Measurements from ENCODE around the gene TRAPPC2L. TPM values are rescaled to one million over a fixed set of nuclear protein-coding genes. Genes with fewer than 3 reads are reported as not detected.

The TRAPPC2L gene
- 53.8 TPM for total RNA-seq

- peak; percentile 99 for DNase-seq (ENCODE audit: low spot score)
These were observed at the start of gene TRAPPC2L, which contains the start of gene GALNS for GRCh38 chr16:88856828-88857727. Gene TRAPPC2L, plus strand, starts transcription at chr16:88857127. Its CDS starts 24 bp downstream, at chr16:88857151. Gene GALNS, minus strand, starts transcription at chr16:88856947. Its CDS starts 70 bp downstream, at chr16:88856877.

DNA sequence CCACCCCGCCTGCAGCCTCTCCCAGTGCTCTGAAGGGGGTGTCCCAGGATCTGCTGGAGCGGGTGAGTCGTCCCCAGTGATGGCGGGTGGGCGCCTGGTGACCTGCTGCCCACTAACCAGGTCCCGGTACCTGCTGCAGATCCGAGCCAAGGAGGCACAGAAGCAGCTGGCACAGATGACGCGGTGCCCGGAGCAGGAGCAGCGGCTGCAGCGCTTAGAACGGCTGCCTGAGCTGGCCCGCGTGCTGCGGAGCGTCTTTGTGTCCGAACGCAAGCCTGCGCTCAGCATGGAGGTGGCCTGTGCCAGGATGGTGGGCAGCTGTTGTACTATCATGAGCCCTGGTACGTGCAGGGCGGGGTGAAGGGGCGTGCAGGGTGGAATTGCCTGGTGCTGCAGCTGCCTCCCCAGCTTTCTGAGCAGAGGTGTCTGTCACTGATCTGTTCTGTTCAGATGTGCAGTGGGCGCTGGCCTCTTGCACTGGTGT is 49.7 kb upstream of the TRAPPC2L start:
- DNase-seq (ENCODE audit: low spot score), result no peak

- no peak for DNase-seq (ENCODE audit: low spot score)
These were observed 49.1 kb upstream of the TRAPPC2L start for GRCh38 chr16:88807626-88808453.

GRCh38 chr16:88809068-88809675 is 47.8 kb upstream of the TRAPPC2L start:
- no peak for DNase-seq (ENCODE audit: low spot score)

DNA sequence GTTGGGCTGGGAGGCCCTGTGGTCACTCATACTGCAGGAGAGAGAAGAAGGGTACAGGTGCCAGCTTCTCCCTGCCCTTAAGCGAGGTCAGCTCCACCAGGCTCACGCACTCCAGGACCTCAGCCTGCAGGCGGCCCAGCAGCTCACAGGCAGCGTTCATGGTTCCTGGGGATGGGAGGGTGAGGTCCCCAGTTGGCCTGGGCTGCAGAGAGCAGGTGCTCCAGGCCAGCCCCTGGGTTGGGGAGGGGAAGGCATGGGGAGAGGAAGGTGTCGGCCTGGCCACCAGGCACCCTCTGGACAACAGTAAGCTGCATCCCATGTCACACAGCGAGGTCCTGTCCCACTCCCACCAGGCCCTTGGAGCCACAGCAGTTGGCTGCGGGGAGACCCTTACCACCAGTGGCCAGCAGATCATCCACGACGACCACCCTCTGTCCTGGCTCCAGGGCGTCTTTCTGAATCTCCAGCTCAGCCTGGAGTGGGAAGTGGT is 47.2 kb upstream of the TRAPPC2L start:
- no peak for DNase-seq (ENCODE audit: low spot score)

DNA sequence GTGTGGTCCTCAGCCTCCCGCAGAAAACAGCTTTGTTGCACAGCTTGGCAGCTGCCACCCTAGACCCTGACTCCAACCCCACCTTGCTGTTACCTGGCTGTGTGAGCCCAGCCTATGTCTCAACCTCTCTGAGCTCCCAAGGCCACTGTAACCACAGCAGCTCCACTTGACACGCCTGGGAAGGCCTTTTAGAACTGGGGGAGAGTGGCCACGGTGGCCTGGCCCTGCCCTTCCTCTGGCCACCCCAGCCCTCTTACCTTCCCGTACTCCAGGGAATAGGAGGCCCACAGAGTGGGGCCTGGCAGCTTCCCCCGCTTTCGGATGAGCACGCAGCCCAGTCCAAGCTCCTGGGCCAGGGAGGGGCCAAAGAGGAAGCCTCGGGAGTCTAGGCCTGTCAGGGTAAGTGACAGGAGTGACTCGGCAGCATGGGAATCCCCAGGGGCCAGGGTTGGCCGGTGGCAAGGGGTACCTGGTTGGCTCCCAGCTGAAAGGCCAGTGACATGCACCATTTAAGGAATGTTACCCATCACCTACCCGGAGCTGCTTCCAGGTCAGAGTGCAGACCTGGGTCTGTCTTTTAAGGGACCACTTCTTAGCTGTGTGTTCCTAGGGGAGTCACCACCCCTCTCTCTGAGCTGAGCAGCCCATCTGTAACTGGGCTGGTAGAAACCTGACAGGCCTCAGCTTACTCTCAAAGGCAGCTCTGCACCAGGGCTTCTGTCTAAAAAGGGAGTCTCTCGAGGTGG is 46.6 kb upstream of the TRAPPC2L start:
- no peak for DNase-seq (ENCODE audit: low spot score)

DNA sequence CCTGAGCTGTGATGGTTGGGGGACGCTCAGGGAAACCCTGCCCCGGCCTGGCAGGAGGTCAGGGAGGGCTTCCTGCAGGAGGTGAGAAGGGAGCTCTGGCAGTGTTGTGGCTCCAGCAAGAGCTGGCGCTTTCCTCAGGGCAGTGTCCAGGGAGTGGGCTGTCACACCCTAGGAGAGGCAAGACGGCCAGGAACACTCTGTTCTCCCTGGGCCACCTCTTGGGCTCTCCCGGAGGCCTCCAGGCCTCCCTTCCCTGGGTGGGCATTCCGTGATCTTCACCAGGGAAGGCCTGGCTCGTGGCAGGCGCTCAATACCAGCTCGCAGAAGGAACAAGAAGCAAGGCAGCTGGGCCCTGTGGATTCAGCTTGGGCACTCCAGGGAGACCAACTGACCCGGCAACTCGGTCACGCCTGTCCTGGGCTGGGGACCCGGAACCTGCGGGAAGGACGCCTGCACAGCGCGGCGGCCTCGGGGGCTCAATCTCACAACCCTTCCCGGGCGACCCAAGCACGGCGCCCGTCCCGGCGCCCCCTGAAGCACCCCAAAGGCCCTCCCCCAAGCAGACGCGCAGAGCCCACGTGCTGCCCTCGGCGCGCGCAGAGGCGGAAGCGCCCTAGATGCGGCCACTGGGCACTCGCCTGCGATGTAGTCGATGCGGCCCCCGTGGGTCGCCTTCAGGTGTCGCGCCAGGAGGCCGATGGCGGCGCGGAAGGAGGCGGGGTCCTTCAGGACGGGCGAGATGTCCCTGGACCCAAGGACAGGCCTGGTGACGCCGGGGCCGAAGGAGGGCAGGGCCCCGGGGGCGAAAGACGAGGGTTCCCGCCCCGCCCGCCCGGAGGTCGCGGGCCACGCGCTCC is 45.8 kb upstream of the TRAPPC2L start:
- DNase-seq (ENCODE audit: low spot score), result peak; percentile 78

GRCh38 chr16:88811769-88812512 is 45.0 kb upstream of the TRAPPC2L start, which contains the start of gene APRT:
Gene APRT, minus strand, starts transcription at chr16:88811928. Its CDS starts 29 bp downstream, at chr16:88811899.
- peak; percentile 97 for DNase-seq (ENCODE audit: low spot score)

DNA sequence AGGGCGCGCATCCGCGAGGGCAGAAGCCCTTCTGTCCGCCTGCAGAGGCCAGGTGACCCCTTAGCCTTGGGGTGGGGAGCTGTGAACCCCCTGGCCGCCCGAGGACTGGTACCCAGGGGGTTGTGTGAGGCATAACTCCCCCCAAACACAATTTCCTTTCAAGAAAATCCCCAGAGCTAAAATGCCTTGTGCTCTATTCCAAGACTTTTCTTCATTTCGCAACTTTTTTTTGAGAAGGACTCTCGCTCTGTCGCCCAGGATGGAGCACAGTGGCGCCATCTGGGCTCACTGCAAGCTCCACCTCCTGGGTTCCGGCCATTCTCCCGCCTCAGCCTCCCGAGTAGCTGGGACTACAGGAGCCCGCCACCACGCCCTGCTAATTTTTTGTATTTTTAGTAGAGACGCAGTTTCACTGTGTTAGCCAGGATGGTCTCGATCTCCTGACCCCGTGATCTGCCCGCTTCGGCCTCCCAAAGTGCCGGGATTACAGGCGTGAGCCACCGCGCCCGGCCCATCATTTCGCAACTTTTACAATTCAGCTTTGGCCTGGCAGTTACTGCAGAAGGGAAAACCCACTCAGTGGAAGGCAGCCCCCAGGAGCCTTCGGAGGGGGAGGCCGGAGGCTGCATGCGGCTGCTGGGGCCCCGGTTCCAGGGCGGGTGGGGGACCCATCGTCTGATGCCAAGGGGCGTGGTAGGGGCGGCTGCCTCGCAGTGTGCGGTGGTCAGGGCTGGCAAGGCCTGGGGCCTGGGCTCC is 44.2 kb upstream of the TRAPPC2L start:
- no peak for DNase-seq (ENCODE audit: low spot score)

GRCh38 chr16:88813269-88814143 is 43.4 kb upstream of the TRAPPC2L start:
- no peak for DNase-seq (ENCODE audit: low spot score)

DNA sequence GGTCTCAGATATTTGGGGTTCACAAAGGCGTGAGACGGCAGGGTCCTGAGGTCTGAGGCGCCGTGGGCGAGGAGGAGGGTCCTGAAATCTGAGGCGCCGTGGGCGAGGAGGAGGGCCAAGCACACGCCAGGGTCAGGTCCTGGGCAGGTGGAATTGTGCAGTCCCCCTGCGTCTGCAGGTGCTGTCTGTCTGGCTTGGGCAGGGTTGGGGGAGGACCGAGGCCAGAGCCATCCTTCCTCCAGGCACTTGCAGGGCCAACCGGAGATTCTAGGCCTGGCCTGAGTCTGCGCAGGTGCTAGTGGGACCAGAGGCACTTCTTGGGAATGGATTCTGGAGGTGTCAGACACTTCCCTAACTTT is 42.8 kb upstream of the TRAPPC2L start:
- no peak for DNase-seq (ENCODE audit: low spot score)

DNA sequence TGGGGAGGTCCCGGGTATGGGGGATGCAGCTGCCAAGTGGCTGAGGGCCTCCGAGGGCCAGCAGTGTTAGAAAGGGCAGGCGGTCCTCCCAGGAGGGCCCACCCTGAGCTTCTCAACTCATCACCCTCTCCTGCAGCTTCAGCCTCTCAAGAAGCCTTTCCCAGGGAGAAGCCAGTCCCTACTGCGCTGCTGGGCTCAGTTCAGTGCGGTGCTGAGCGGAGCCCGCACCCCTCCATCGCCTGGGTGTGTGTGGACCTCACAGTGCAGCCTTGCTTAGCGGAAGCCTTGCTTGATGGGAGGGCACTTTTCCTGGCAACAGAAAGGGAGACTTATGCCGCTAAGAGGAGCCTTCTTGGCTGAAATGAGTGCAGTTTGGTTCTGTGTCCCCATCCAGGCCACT is 41.7 kb upstream of the TRAPPC2L start:
- DNase-seq (ENCODE audit: low spot score), result no peak

GRCh38 chr16:88815901-88816589 is 40.9 kb upstream of the TRAPPC2L start:
- no peak for DNase-seq (ENCODE audit: low spot score)

DNA sequence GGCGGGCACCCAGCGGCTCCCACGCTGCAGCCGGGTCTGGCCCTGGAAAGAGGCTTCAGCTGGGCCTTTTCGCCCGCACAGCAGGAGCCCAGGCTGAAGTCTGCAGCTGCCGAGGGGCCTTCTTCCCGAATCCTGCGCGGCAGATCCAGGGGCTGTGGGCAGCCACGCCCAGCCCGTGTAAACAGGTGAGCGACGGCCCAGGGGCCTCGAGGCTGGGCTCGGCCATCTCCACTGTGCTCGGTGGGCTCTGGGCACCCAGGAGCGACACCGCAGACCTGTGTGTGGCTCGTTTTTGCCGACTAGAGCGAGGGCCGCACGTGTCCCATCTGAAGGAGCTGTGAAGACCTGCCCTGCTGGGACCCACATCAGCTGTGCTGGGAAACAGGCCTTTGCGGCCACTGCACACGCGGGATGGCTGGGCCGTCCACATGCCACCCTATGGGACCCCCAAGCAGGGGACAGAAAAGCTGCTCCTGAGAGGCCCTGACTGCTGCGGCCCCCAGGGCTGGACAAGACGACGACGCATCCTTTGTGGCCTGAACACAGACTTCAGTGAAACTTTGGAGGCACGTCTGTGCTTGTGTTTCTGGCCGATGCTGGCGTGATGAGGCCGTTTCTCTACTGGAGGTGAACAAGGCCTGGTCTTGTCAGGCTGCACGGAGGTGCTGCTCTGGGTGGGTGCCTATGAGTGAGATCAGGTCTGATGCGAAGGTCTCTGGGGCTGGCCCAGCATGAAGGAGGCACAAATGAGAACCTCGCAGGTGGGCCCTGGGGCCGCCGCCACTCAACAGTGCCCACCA is 40.0 kb upstream of the TRAPPC2L start:
- no peak for DNase-seq (ENCODE audit: low spot score)

DNA sequence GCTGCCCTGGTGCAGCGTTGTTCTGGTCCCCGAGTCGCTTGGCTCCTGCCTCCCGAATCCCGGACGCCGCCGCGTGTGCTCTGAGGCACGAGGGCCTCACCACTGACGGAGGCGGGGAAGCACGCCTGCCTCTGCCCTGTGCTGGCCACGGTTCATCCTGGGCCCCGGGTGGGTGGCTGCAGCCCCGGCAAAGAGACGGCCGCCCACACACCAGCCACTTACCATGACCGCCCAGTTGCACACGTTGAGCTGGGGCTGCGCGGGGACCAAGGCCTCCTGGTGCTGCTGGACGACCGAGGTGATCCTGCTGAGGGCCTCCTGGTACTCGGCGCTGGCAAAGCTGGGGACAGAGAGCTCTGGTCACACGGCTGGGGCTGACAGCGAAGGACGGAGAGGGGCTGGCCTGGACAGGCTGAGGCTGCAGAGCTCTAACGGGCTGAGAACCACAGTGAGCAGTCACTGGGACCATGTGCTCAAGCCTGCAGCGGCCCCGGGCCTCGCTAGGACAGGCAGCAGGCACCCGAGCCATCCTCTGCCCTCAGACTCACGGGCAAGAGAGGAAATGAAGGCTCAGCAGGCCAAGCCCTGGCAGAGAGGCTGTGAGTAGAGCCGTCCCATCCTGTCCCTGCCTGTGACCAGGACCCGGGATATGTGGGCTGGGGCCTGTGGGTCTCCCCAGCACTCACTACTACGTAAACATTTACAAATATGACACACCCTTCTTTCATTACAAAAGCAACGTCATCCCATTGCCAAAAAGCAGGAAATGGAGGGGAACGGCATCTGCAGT is 38.9 kb upstream of the TRAPPC2L start:
- DNase-seq (ENCODE audit: low spot score), result no peak

DNA sequence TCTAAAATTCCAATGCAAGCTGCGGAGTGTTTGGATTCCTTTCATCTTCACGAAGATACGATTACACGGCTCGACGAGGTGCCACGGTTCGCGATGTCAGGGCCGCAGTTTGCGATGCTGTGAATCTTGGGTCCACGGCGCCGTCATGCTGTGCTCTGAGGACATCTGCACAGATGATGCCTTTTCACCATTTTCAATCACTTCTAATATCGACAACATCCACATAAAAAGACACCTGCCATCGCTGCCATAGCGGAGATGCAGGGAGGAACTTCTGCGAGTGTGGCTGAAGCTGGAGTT is 38.4 kb upstream of the TRAPPC2L start:
- no peak for DNase-seq (ENCODE audit: low spot score)

Data from mucosa of gallbladder (tissue), 1 donor.